GM21528 (cell line): ENCODE data around the gene MRE11.

Experiments used
- ATAC-seq: cut with Tn5 transposase; IDR thresholded peaks from one replicate; pipeline ENCODE4 v1.9.1; 2021; ENCODE audit warnings: mild to moderate bottlenecking, moderate library complexity; ENCODE audit not compliant: unreplicated experiment, low FRiP score

MRE11 gene

GRCh38 chr11:94493281-94494125 lies at the start of gene MRE11, which contains the start of gene ANKRD49:
MRE11 (minus strand) TSS chr11:94493844; CDS start chr11:94492801, 1,043 bp downstream.
ANKRD49 (plus strand) TSS chr11:94493984; CDS start chr11:94496694, 2,710 bp downstream.
- ATAC-seq, result peak; percentile 100

DNA sequence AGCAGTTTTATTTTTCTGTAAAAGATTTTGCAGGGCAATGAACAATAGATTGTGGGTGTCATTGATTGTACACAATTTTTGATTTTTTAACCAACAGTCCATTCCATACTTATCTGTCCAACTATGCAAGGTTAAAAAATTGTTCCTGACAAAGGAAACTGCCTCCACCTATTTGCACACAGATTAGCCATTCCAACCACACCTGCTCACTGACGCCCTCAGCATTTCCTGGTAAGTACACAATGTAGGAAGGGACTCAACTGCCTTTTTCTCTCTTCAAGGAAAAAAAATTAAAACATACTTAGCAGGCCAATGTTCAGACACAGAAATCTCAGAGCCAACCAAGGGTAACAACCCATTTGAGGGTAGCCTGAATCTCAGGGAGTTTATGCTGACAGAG lies 45.8 kb upstream of the MRE11 start:
- no peak for ATAC-seq

- ATAC-seq, result no peak
Observed at GRCh38 chr11:94537031-94537600, 43.5 kb upstream of the MRE11 start.

- ATAC-seq, result no peak
Observed at GRCh38 chr11:94536386-94536785, 42.7 kb upstream of the MRE11 start.

DNA sequence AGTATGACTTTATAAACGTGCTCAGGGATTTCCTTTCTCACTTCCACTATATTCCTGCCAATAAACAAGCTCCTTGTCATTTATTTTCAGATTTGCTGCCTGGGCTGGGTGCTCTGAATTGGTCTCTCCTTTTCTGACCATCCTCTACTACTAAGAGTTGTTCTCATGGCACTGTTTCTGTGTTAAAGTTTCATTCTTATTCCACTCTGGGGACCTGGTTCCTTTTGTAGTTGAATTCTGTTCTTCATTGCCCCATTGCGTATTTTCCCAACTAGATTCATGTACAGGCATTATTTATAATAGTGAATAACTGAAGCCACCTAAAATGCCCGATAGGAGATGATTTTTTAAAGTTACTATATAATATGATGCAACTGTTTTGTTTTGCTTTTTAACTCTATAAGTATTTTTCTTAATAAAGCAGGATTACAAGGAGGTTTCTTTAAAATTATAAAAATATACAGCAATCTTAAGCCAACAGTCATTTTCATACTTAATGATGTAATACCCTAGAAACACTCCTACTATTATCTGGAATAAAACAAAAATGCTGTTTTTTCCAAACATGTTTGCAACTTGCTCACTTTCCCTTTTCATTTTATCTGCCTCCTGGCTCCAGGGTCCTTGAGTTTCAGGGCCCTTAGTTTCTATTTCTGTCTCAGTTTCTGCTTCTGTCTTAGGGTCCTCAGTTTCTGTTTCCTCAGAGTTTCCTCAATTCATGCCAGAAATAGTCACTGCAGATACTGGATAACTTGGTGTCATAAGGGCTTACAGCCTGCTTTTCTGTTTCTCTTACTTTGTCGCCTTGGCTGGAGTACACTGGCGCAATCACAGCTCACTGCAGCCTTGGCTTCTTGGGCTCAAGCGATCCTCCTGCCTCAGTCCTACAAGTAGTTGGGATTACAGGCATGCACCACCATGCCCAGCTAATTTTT lies 40.3 kb upstream of the MRE11 start:
- ATAC-seq, result no peak

GRCh38 chr11:94533206-94533605 lies 39.6 kb upstream of the MRE11 start:
- ATAC-seq, result no peak

- no peak for ATAC-seq
Observed at GRCh38 chr11:94532211-94532610, 38.6 kb upstream of the MRE11 start.

DNA sequence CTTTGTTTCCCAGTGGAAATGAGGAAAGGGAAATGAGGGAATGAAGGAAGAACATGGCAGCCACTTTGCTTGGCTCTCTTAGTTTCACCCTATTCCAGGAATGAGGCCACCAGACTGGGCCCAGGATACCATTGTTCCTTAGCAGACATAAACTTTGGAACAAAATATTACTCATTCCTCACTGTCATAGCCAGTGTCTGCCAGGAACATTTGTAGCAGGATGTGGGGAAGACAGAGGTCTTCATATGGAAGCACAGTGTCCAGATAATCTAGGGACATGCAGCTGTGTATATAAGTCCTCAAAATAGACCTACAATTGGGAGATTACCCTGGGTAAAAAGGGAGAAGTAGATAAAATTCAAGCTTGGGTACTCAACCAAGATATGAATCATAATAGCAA lies 34.9 kb upstream of the MRE11 start:
- ATAC-seq, result no peak

DNA sequence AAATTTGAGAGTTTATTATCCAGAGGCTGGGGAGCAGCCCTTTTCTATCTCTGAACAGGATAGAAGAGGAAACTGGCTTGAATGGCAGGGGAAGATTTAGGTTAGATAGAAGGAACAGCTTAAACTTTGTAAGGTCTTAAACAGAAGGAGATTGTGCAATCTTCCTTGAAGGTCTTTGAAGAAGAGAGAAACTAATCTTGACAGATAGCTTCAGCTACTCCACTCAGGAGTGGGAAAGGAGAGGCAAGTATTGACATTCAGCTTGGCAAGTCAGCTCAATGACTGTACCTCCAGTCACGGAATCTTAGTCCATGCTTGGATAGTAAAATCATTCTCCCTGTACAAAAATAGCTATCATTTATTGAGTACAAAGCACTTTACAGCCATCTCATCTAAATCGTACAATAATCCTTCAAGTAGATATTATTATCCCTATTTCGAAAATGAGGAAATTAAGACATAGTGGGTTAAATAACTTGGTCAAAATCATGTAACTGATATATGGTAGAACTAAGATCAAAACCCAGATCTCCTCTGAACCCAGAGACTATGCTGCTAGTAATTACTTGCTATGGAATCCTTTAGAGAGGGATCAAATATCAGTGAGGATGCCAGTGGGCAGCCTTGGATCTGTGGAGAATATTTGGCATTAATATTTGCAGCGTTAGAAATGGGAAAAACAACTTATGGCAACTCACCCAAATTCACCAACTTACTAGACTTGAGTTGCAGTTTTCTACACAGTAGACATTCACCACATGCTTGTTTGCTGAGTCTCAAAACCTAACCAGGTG lies 33.2 kb upstream of the MRE11 start:
- no peak for ATAC-seq

- no peak for ATAC-seq
Observed at GRCh38 chr11:94525546-94526324, 32.1 kb upstream of the MRE11 start.

- ATAC-seq, result no peak
Observed at GRCh38 chr11:94524341-94524740, 30.7 kb upstream of the MRE11 start.

GRCh38 chr11:94521684-94522083 lies 28.0 kb upstream of the MRE11 start:
- no peak for ATAC-seq

GRCh38 chr11:94519478-94520084 lies 25.9 kb upstream of the MRE11 start:
- peak; percentile 63 for ATAC-seq

DNA sequence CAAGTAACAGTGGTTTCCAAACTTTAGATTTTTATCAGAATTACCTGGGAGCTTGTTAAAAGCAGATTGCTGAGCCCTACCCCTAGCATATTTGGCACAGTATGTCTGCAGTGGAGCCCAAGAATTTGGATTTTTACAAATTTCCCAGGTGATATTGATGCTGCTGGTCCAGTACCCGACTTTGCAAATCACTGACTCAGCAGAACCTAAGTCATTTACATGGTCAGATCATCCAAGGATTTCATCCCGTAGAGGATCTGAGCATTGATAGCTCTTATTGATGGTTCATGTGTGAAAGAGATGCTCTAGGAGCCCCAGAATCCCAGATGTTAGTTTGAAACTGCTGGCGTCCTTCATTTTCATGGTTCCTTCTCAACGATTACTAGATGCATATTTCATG lies 24.7 kb upstream of the MRE11 start:
- no peak for ATAC-seq

- no peak for ATAC-seq
Observed at GRCh38 chr11:94516725-94517124, 23.1 kb upstream of the MRE11 start.

GRCh38 chr11:94515398-94515797 lies 21.8 kb upstream of the MRE11 start:
- ATAC-seq, result no peak

GRCh38 chr11:94513091-94513490 lies 19.4 kb upstream of the MRE11 start:
- no peak for ATAC-seq

- ATAC-seq, result peak; percentile 80
Observed at GRCh38 chr11:94511932-94512781, 18.5 kb upstream of the MRE11 start, which contains the start of gene C11orf97. C11orf97 (plus strand) TSS chr11:94512461; CDS start chr11:94512529, 68 bp downstream.
